ENCODE results near the gene PRPF6.

PRPF6 gene

DNA sequence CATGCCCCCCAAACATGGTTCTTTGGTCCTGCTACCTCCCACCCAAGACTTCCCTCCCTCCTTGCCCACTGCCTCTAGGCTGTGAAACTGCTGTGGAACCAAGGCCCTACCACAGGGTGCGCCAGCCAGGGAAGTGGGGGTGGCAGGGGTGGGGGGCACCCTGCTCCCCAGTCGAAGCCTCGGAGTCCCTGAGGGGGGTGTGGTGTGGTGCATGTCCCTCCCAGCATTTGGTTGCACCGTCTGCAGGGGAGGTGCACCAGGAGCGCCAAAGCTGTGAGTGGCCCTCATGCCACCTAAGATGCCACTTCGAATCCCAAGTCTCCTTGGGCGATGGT lies 96.6 kb downstream of the PRPF6 start:
- DNase-seq (ENCODE audit: low spot score) = no peak

DNA sequence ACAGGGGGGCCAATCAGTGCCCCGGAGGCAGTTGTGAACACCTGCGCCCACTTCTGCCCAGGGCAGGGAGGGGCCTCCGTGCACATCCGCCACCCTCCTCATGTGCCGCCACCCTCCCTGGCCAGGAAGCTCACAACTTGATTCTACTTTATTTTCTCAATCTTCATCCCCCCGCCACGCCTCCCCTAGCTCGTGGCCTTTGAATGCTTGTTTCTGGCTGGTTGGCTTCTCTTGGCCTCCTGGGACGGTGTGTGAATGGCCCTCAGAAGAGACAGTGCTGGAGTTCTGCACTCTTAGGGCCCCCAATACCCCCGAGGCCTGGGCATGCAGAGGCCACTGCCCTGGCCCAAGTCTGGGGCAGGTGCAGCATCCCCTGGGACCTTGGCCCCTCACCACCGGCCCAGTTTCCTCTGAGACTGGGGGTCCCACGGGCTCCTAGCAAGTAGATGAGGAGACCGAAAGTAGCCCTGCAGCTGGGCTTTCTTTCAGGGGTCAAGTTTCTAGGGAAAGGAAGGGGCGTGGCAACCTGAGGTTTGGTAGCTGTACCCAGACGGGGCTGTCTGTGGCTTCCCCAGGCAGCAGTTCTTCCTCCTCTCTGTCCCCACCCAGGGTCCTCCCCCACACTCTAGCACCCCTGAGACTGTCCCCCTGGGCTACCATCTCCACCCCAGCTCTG lies 97.1 kb downstream of the PRPF6 start:
- no peak for DNase-seq (ENCODE audit: low spot score)

GRCh38 chr20:64078934-64079272 lies 98.0 kb downstream of the PRPF6 start:
- no peak for DNase-seq (ENCODE audit: low spot score)

- peak; percentile 87 for DNase-seq (ENCODE audit: low spot score)
Measured at GRCh38 chr20:64079273-64080012, 98.5 kb downstream of the PRPF6 start, which contains the start of gene RGS19. RGS19 (minus strand) TSS chr20:64079518; CDS start chr20:64076886, 2,632 bp downstream.

GRCh38 chr20:64080013-64080812 lies 99.3 kb downstream of the PRPF6 start, which contains the start of gene OPRL1:
OPRL1 (plus strand) TSS chr20:64080082; CDS start chr20:64092721, 12,639 bp downstream.
- DNase-seq (ENCODE audit: low spot score) = no peak

DNA sequence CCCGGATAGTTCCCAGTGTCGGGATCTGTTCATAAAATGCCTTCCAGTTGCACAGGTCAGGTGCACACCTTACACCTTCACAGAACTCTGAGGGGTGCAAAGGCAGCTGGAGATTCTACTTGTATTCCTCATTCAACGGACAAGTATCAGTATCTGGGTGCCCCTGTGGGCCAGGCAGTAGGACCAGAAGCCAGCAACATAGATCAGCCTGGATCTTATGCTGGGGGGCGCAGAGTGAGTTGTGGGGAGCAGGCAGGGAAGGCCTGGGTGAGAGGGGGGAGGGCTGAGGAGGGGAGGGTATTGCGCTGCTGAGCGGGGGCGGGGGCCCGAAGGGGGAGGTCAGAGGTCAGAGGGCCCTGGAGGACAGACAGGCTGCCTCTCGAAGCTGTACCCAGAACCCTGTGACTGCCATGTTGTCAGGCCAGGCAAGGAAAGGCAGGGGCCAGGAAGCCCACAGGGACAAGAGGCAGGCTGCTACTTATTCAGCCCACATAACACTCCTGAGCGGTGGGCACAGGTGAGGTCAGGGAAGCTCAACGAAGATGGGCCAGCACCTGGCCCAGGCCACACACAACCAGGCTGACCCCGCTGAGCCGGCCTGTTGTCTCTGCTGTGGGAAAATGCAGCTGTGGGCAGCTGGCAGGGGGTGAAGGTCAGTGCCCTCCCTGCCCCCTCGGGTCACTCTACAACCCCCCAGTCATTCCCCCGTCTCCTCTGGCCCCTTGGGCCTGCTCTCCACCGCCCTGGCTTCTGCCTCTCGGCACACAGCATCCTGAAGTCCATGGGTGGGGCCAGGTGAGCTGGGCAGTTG lies 100.1 kb downstream of the PRPF6 start:
- no peak for DNase-seq (ENCODE audit: low spot score)

- no peak for DNase-seq (ENCODE audit: low spot score)
Measured at GRCh38 chr20:64081624-64081964, 100.7 kb downstream of the PRPF6 start.

DNA sequence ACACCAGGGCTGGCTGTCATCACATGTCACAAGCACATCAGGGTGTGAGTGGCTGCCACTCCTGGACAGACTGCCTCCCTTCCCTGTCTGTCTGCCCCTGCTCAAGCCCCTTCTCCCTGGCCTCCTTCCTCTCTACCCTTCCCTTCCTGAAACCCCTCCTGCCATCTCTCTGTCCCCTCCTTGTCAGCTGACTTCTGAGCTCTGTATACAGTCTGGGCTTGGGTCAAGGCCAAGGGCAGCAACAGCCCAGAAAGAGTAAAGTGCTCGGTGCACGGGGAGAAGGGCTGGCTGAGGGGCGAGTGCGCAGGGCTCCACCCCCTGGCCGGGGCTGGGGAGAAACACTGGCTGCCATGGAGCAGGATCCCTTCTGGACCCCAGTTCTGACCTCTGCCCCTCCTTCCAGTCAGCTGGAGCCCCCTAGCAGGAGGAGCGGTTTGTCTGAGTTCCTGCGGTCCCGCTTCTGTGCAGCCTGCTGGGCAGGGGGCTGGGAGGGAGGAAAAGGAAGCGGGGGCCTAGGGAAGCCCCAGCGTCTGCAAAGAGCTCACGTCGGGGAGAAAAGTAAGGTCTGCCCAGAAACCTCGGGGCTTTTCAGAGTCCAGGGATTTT lies 101.3 kb downstream of the PRPF6 start:
- DNase-seq (ENCODE audit: low spot score) = no peak
